Measurements from ENCODE around the gene ZNF200.

GRCh38 chr16:3215601-3216262 lies 19.2 kb downstream of the ZNF200 start:
- TF ChIP-seq CTCF (conservative IDR thresholded peaks at IDR 0.05; ENCODE audit: low read length) (no peak), EZH2phosphoT487 (IDR thresholded peaks at IDR 0.05; ENCODE audit: borderline replicate concordance) (no peak)
